NCI-H1436 treated with DMSO at 0.1 percent for 48 hours (cell line): ENCODE measurements around the gene MYRF.

ENCODE experiments used
- DNase-seq: peaks from one replicate; lab custom pipeline; 2025; lab: John Stamatoyannopoulos, UW

The MYRF gene

DNA sequence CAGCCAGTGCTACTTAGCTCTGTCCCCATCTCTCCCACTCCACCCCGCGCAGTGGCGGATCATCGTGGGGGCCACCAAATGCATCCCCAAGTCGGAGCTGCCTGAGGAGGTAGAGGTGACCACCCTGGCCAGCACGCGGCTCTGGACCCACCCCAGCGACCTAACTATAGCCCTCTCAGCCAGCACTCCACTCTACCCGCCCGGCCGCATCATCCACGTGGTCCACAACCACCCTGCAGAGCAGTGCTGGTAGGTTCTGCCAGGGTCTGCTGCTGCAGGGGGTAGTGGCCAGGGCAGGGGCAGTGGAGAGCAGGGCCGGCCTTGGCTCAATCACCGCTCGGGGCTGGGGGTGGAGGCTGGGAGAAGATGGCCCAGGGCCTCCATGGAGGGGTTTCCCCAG, 13.0 kb upstream of the MYRF start:
- DNase-seq, result no peak

DNA sequence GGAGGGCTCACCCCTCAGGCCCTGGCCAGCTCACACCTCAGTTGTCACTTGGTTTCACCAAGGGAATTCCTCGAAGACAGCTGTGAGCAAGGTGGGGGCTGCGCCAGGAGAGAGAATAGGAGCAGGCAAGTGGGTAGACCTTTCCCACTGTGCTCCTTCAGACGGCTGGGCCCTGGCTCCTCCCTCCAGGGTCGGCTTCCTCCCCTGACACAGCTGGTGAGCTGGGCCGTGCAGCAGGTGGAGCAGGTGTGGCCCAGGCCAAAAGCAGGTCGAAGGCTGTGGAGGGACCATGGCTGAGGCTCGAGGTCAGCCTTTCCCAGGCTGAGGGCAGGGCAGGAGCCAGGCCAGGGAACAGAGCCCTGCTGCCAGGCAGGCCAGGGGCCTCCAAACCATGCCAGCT, 12.5 kb upstream of the MYRF start:
- DNase-seq, result no peak

DNA sequence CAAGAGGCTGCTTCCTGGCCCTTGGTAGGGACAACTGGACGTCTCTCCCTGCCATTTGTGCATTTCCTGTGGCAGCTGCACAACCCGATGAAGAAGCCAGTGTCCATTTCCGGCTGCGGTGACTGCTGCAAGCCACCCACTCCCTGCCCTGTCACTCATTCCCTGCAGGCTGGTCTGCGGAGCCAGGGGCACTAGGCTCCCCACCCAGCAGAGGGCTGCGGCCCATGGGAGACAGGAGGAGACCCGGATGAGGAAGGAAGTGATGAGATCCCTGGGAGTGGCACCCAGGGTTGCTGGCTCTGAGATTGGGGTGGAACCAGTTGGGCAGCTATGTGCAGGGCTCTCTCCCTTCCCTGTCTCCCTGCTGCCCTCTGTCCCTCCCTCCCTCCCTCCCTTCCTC, 10.0 kb upstream of the MYRF start:
- DNase-seq, result no peak

DNA sequence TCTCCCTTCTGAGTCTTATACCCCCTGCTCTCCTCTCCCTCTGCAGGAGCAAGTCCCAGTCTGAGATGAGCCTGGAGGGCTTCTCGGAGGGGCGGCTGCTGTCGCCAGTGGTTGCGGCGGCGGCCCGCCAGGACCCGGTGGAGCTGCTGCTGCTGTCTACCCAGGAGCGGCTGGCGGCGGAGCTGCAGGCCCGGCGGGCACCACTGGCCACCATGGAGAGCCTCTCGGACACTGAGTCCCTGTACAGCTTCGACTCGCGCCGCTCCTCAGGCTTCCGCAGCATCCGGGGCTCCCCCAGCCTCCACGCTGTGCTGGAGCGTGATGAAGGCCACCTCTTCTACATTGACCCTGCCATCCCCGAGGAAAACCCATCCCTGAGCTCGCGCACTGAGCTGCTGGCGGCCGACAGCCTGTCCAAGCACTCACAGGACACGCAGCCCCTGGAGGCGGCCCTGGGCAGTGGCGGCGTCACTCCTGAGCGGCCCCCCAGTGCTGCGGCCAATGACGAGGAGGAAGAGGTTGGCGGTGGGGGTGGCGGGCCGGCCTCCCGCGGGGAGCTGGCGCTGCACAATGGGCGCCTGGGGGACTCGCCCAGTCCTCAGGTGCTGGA, 8.8 kb upstream of the MYRF start:
- DNase-seq, result no peak

DNA sequence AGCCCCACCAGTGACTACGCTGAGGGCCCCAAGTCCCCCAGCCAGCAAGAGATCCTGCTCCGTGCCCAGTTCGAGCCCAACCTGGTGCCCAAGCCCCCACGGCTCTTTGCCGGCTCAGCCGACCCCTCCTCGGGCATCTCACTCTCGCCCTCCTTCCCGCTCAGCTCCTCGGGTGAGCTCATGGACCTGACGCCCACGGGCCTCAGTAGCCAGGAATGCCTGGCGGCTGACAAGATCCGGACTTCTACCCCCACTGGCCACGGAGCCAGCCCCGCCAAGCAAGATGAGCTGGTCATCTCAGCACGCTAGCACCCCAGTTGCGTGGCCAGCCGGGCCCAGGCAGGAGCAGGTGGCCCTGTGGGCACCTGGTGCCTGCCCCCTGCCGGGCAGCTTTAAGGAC, 8.3 kb upstream of the MYRF start:
- no peak for DNase-seq

DNA sequence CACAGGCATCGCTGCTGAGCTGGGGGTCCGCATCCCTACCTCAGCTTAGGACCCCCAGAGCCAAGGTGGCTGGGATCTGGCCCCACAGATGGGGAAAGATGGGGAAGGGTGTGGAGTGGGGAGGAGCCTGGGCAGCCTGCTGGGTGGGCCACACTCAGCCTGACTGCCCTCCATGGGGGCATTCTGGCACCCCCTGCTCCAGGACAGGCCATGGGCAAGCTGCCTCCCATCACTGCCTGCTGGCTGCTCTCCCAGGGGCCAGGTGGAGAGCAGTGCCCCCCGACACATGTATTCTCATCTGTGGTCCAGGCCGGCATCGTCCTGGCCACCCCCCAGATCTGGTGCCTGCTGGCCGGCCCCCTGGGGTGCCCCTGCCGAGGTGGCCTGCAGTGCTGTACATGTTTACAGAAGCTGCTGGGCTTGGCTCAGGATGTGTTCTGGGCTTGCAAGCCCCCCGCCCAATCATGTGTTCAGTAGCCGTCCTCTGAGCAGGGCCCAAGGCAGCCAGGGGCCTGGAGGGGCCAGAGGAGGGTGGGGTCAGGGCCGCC, 7.8 kb upstream of the MYRF start:
- DNase-seq, result no peak

DNA sequence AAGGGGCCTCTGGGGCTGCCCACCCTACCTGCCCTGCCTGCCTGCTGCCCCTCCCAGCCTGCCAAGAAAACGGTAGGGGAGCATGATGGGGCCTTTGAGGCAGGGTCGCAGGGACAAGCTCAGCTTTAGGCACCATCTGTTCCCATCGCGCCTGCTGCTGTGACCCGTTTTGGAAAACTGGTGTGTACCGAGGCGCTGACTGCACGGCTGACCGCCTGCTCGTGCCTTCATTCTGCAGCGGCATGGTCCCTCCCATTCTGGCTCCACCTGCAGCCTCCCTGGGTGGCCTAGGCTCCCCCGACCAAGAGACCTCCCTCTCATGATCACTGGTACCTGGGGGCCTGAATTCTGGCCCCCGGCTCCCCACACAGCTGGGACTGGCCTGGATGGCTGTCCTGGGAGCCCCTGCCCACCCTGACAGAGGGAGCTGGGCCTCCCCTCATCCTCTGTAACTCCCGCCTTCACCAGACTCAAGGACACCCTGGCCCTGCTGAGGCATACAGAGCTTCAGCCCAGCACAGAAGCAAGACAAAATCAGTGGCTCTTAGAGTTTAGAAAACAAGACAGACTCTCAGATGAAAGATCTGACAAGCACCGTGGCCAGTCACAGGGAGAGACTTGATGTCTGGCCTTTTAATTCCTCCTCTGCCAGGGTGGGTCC, 6.5 kb upstream of the MYRF start:
- no peak for DNase-seq

DNA sequence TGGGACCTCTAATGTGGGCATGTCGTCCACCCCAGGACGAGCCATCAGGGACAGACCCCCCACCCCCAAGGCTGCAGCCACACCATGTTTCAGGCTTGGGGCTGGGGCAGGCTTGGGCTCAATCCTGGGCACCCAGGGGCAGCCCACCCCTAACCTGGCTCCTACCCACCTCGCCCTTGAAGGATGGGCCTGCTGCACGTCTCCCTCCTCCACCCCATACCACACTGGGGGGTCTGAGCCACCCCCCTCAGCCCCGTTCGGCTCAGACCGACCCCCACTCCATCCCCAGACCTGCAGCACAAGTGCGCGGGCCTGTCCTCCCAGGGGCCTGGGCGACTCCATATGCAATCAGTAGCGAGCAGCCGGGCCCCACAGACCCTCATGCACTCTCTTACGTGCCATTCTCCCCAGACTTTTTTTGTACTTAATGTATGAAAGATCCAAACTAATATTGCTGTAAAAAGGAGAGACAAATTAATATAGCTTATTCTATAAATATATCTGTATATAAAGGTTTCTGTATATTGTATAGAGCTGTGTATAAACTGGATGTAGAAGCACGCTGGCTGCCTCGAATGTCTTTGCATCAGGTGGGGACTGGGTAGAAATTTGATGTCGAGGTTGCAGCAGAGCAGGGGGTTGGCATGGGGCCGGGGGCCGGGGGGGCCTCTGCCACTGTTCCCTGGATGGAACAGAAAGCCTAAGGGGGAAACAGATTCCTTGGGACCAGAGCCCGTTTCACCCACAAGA, 5.8 kb upstream of the MYRF start:
- DNase-seq, result no peak

DNA sequence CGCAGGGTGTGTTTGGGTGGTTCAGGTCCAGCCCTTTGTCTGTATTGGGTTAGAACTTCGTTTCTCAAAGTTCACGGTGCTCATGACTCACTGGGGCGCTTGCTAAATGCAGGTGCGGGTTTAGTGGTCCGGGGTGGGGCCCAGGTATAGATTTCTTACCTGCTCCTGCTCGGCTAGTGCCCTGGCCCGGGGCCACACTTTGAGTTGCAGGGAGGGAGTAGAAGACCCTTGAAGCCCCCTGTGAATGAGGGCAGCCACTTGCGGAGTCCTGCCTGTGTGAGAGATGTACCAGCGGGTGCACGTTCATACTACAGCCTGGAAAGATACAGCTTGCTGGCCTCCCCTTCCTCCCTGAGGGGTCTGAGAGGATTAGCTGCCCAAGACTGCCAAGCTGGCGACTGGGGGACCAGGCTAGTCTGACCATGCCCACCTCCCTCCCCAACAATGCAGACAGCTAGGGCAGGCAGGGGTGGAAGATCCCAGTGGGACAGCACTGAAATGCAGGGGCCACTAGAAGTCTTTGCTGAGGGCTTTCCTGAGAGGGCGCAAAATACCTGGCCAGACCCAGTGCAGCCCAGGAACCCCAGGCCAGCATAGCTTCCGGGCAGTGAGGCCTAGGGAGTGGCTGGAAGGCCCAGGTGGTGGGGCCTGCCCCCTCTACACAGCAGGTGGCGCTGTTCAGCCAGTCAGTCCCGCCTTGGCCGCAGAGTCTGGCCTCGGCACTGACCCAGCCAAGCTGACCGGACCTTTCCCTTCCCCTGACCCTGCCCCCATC, 5.1 kb upstream of the MYRF start:
- no peak for DNase-seq

DNA sequence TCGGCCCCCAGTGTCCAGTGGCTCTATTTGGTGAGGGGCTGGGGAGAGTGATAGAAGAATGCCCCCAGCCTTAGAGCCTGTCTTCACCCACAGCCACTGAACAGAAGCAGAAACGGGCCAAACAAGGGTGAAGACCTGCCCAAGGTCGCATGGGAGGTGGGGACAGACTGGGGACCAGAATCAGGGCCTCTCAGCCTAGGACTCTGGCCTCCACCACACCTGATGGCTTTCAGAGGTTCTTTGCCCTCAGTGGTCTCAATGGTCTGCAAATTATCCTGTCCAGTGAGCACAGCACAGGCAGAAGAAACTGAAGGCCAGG, 4.5 kb upstream of the MYRF start:
- no peak for DNase-seq

DNA sequence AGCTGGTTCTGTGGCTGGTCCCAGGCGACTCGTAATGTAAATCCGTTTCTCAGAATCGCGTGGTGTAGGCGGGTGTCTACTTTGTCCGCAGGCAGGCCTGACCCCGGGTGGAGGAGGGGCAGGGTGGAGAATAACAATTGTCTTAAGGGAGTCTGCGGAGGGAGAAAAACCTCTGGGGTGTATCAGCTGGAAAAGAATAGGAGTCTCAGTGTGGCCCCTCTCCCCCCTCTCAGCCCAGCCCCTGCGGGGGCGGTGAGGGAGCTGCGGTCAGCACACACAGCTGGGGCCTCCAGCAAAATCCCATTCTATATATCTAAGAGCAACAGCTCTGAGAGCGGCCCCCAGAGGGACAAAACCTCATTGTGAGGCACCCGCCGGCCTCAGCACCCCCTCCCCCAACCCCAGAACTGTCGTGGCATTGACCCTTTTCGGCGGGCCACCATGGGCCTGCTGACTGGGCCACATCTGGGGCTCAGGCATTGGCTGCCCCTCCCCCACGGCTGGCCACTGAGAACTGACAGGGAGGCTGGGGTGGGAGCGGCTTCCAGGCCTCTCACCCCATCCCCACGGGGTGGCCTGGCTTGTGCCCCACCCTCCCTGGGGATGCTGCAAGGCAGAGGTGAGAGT, 2.7 kb upstream of the MYRF start:
- DNase-seq, result no peak

DNA sequence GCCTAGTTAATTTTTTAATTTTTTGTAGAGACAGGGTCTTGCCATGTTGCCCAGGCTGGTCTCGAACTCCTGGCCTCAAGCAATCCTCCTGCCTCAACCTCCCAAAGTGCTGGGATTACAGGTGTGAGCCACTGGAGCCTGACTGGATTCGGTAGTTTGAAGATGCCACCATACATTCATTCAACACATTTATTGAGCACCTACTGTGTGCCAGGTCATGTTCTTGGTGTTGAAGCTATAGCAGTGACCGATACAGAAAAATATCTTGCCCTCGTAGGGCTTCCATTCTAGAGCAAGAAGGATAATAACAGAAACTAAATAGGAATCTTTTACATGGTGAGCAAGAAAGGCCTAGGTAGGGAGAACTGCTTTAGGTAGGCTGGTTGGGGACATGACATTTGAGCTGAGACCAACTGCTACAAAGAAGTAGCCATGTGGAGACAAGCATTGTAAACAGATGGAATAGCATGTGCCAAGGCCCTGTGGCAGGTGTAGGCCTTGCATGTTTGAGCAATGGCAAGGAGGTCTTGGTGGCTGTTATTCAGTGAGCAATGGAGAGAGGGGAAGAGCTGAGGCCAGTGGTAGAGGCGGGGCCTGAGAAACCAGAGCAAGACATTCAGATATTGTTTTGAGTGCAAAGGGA, 1.7 kb upstream of the MYRF start:
- no peak for DNase-seq

DNA sequence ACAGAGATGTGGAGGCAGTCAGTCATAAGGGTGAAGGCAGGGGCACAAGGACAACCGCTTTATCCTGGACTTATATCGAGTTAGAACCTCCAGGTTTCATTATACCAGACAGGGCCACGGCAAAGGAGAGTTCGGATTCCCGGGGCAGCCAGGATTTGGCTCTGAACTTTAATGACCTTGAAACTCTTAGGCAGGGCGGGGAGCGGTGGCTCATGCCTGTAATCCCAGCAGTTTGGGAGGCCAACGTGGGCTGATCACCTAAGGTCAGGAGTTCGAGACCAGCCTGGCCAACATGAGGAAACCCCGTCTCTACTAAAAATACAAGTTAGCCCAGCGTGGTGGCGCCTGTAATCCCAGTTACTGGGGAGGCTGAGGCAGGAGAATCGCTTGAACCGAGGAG, 1.1 kb upstream of the MYRF start:
- no peak for DNase-seq

DNA sequence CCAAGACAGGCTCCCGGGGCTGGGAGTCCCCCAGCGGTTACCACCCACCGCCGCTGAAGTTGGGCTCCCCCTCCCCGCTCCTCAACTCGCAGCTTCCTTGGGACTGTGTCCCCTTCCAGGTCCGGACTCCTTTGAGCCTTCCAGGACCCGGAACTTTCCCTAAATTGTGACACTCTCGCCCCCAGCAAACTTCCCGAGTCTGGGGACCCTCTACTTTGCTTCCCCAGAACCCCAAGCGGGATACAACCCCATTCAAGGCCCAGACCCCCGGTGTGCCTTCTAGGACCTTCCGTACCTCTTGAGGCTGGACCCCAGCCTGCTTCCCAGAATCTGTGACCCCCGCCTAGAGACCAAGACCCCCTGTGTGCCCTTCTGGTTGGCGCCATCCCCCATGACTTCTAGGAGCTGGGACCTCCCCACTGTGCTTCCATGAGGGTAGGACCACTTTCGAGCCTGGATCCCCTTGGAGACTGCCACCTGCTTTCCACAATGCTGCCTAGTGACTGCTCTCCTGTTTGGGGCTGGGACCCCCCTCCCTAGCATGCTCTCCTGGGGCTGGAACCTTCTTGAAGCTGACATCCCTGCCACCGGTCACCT, 587 bp downstream of the MYRF start:
- DNase-seq, result no peak

DNA sequence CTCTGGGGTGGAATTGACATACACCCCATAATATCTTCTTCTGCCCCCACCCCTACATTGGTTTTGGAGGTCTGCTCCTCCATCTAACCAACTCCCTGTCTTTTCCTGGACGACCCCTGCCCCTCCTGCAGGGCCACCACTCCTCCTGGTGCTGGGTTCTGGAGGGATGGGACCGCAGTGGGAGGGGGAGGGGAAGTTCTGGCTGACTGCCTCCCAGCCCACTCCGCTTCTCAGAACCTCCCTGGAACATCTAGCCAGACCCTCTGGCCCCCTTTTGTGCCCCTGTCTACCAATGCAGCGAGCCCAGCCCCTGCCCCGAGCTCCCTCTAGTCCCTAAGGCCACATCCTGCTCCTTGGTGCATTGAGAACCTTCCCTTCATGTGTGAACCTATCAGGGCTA, 1.2 kb downstream of the MYRF start:
- DNase-seq, result no peak

DNA sequence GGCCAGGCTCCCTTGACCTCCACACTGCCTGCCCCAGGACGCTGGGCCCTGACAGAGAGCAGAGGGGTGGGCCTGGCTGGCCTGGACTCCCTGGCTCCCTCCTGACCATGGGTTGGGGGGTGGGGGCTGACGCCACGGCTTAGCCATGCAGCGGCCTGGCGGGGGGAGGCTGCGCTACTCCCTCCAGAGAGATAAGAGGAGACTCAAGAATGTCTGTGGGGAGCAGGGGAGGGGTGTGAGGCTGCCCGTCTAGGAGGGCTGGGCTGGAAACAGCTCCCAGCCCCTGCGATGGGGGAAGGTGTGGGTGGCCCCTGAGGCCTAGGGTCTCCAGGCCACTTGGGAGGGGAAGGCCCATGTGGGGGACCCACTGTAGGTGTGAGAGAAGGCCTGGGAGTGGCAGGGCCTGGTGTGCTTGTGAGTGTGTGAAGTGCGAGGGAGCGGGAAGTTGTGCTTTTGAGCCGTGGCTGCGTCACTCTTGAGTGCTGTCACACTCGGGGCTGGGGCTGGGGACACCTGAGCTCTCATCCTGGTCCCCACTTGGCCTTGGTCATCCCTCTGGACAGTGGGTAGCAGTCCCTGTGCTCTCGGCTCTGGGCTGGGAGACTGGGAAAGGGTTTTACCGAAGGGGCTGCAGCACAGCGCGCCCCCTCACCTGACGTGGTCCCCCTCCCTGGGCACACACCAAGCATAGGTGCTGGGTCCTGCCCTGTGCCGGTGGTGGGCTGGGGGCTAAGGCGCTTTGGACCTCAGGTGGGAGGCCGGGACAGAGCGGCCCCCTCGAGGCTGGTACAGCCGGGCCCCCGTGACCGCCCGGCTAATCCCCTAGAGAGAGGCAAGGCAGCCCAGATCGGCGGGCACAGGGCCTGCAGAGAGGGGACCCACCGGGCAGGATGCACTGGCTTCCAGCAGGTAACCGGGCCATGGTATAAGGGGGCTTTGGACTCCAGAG, 2.4 kb downstream of the MYRF start:
- no peak for DNase-seq

DNA sequence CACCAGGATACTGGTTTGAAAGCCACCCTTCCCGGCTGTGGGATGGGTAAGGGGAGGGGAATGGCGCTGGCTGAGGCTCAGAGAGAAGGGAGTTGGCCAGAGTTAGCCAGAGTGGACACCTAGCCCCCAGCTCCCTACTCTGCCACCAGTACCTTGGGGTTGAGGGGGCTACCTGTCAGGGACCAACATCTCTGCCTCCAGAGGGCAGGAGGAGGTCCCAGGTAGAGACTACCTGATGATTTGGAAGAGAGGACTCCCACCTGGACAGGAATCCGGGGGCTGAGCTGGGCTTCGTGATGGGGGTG, 3.7 kb downstream of the MYRF start:
- DNase-seq, result no peak

DNA sequence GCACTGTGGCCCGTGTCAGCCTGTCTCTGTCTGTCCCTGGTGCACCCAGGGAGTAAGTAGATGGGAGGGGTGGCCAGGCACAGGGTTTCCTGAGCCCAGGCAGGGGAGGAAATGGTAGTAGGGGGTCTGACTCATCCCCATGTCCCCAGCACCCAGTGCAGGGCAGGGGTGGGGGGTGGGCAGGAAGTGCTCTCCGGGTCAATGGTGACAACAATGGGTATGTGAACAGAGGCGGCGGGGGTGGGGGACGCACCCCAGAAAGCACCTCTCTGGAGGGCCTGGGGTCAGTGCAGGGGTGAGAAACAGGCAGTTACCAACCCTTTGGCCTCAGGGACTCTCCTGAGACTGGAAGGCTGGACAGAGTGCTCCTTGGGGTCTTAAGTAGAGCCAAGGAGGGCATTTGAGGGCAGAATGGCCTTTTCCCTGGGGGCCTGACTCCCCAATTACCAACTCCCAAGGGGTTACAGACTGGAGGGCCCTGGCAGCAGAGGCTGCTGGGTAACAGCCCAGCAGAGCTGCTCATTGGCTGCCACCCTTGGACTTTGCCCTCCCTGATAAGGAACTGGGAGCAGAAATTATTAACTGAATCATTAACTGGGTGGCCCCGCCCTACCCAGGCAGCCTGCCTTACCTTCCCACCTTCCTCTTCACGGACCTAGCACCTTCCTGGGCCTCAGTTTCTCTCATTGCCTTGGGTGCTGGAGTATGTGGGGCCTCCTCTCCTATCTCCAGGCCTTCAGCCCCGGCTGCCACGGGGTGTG, 4.2 kb downstream of the MYRF start:
- peak; percentile 83 for DNase-seq

DNA sequence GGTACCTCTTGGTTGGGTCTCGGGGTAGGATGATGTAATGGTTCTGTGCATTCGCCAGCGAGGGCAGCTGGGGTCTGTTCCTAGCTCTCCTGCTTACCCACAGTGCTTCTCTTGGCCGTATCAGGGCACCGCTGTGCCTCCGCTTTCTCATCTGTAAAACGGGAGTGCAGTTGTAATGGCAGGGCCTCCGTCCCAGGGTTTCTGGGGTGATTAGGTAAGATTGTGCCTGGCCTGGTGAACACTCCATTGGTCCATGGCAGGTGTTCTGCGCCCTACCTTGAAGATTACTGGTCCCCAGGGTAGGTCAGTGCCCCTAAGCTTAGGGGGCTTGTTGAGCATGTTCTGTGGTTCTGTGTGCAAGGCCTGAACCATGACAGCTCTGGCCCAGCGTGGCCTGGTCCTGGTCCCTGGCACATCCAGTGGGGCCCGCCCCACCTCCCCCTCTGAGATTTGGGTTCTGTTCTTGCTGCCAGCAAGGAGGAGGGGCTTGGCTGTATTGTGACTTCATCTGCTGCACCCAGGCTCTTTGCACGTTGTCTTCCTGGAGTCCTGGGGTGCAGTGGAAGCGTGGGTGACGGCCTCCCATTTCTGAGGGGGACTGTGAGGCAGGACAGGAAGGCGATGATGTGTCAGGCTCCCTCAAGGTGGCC, 4.9 kb downstream of the MYRF start:
- no peak for DNase-seq
